ENCODE data around the gene EZR. TPM values are rescaled to one million over a fixed set of nuclear protein-coding genes. Genes with fewer than 3 reads are reported as not detected.

The EZR gene
- polyA plus RNA-seq, 1 donor (not counting 4 experiments of a cell fraction or from before 2014, with no cell fraction given): 277 TPM

DNA sequence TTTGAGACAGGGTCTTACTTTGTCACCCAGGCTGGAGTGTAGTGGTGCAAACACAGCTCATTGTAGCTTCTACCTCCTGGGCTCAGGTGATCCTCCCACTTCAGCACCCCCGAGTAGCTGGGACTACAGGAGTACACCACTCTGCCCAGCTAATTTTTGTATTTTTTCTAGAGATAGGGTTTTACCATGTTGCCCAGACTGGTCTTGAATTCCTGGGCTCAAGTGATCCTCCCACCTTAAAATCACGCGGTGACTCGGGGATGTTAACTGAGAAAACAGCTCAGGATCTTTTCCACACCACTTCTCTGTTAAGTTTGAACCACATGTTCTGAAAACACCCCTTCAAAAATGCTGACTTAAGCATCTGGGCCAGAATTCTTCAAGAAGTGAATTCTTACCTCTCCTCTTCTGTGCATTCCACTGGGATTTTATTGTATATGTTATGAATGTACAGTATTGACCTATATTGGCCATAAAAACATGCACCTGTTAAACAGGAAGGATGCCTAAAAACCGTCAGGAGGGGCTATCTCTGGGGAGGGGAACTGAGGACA, 96.9 kb downstream of the EZR start:
- Histone ChIP-seq H2AFZ (ENCODE audit: control insufficient read depth, low read length) (no peak overlapping the region), H3K27me3 (ENCODE audit: control insufficient read depth, extremely low read depth, insufficient read depth, low read length) (no peaks in the 10 kb centered on the region), H4K20me1 (ENCODE audit: control insufficient read depth, extremely low read depth, insufficient read depth, low read length) (no peaks in the 10 kb centered on the region), H3K79me2 (ENCODE audit: control insufficient read depth, insufficient read depth, low read length) (no peaks in the 10 kb centered on the region), H3K36me3 (ENCODE audit: control insufficient read depth in 2 of 2, extremely low read depth in 1 of 2, insufficient read depth in 2 of 2, low read length in 2 of 2) (no peaks in the 10 kb centered on the region), H3K9me3 (ENCODE audit: control insufficient read depth, low read depth, low read length) (no peaks in the 10 kb centered on the region), H3K4me3 (ENCODE audit: control insufficient read depth in 2 of 3, extremely low read depth in 1 of 3, insufficient read depth in 2 of 3, low read depth in 1 of 3, low read length in 3 of 3) (no peak overlapping the region), H3K4me1 (ENCODE audit: control insufficient read depth, extremely low read depth, insufficient read depth, low read length) (peaks cover 12% of the 10 kb centered on the region), H3K9ac (ENCODE audit: control insufficient read depth, extremely low read depth, insufficient read depth, low read length) (no peak overlapping the region), H3K9me1 (ENCODE audit: control insufficient read depth, extremely low read depth, insufficient read depth, low read length) (no peaks in the 10 kb centered on the region), H3K4me2 (ENCODE audit: control insufficient read depth, extremely low read depth, insufficient read depth, low read depth, low read length) (no peak overlapping the region), H3K27ac (ENCODE audit: control insufficient read depth, insufficient read depth, low read length) (no peak overlapping the region)
- dilution Hi-C loops (cut with MboI; ENCODE audit: extremely low pct_ligation_motif_present, low sequenced_read_pairs): no loop called here
- DNase-seq (ENCODE audit: low read depth, low spot score): no peak
- TF ChIP-seq, protein P1, sequence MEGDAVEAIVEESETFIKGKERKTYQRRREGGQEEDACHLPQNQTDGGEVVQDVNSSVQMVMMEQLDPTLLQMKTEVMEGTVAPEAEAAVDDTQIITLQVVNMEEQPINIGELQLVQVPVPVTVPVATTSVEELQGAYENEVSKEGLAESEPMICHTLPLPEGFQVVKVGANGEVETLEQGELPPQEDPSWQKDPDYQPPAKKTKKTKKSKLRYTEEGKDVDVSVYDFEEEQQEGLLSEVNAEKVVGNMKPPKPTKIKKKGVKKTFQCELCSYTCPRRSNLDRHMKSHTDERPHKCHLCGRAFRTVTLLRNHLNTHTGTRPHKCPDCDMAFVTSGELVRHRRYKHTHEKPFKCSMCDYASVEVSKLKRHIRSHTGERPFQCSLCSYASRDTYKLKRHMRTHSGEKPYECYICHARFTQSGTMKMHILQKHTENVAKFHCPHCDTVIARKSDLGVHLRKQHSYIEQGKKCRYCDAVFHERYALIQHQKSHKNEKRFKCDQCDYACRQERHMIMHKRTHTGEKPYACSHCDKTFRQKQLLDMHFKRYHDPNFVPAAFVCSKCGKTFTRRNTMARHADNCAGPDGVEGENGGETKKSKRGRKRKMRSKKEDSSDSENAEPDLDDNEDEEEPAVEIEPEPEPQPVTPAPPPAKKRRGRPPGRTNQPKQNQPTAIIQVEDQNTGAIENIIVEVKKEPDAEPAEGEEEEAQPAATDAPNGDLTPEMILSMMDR (optimal IDR thresholded peaks at IDR 0.05 in 1 of 3, IDR thresholded peaks at IDR 0.05 in 1 of 3, conservative IDR thresholded peaks at IDR 0.05 in 1 of 3; ENCODE audit: extremely low read depth in 1 of 3, insufficient read depth in 2 of 3, low read length in 3 of 3): no peak
- TF ChIP-seq EZH2 (IDR thresholded peaks at IDR 0.05; ENCODE audit: low read length): no peak
- FAIRE-seq: peak; percentile 49

DNA sequence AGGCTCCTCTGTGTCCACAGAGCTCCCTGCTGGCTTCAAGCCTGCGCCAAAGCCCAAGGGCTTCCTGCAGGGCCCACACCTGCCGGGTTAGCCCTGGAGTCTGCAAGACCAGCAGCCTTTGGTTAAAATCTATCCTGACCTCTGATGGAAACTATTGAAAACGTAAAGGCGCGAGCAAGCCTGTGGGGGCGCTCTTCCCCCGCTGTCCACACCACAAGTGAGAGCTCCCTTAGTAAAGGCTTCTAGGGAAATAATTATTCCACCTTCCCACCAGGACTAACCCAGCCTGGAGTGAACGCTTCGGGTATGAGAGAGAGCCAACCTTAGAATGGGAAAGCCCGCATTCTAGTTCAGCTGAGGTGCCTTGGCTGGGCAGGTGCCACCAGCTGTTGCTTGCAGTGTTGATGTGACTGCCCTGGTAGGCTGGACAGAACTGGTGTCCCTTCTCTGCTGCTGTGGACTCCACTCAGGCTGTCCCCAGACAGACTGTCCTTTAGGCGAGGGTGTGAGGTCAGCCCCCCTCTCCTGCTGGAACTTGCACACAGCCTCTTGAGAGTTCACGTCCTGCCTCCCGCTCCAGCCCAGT, 100.6 kb downstream of the EZR start:
- dilution Hi-C loops (cut with MboI; ENCODE audit: extremely low pct_ligation_motif_present, low sequenced_read_pairs): no loop called here
- TF ChIP-seq EZH2 (IDR thresholded peaks at IDR 0.05; ENCODE audit: low read length): no peak
- TF ChIP-seq, protein P1 (optimal IDR thresholded peaks at IDR 0.05 in 1 of 3, IDR thresholded peaks at IDR 0.05 in 1 of 3, conservative IDR thresholded peaks at IDR 0.05 in 1 of 3; ENCODE audit: extremely low read depth in 1 of 3, insufficient read depth in 2 of 3, low read length in 3 of 3): peak; percentile 53 to 71 (median 62)

More for the DNA sequence above, 100.6 kb downstream of the EZR start:
- Histone ChIP-seq H3K79me2 (ENCODE audit: control insufficient read depth, insufficient read depth, low read length) (no peaks in the 10 kb centered on the region), H4K20me1 (ENCODE audit: control insufficient read depth, extremely low read depth, insufficient read depth, low read length) (no peaks in the 10 kb centered on the region), H3K4me1 (ENCODE audit: control insufficient read depth, extremely low read depth, insufficient read depth, low read length) (peaks cover 12% of the 10 kb centered on the region), H3K27me3 (ENCODE audit: control insufficient read depth, extremely low read depth, insufficient read depth, low read length) (no peaks in the 10 kb centered on the region), H2AFZ (ENCODE audit: control insufficient read depth, low read length) (no peak overlapping the region), H3K4me3 (ENCODE audit: control insufficient read depth in 2 of 3, extremely low read depth in 1 of 3, insufficient read depth in 2 of 3, low read depth in 1 of 3, low read length in 3 of 3) (no peak overlapping the region), H3K36me3 (ENCODE audit: control insufficient read depth in 2 of 2, extremely low read depth in 1 of 2, insufficient read depth in 2 of 2, low read length in 2 of 2) (no peaks in the 10 kb centered on the region), H3K9ac (ENCODE audit: control insufficient read depth, extremely low read depth, insufficient read depth, low read length) (no peak overlapping the region), H3K9me3 (ENCODE audit: control insufficient read depth, low read depth, low read length) (no peaks in the 10 kb centered on the region), H3K27ac (ENCODE audit: control insufficient read depth, insufficient read depth, low read length) (no peak overlapping the region), H3K9me1 (ENCODE audit: control insufficient read depth, extremely low read depth, insufficient read depth, low read length) (no peaks in the 10 kb centered on the region), H3K4me2 (ENCODE audit: control insufficient read depth, extremely low read depth, insufficient read depth, low read depth, low read length) (no peak overlapping the region)
- DNase-seq (ENCODE audit: low read depth, low spot score): no peak
- no peak for FAIRE-seq
